ENCODE results near the gene CCDC92. TPM values are rescaled to one million over a fixed set of nuclear protein-coding genes. Genes with fewer than 3 reads are reported as not detected.

The CCDC92 gene
- total and polyA plus RNA-seq, 2 donors (not counting 1 experiment from before 2014, with no cell fraction given): 26.6 to 36.2 TPM

- no peak overlapping the region for H3K27ac ChIP-seq (ENCODE audit: low read length in 2 of 2)
- H4K20me1 ChIP-seq (ENCODE audit: control insufficient read depth, insufficient read depth, low read length, poor library complexity, severe bottlenecking): peaks cover 18% of the 10 kb centered on the region
- Mint-ChIP-seq H3K27ac (no peak overlapping the region), H3K4me3 (no peak overlapping the region), H3K4me1 (peaks cover 8% of the 10 kb centered on the region), H3K9me3 (ENCODE audit: insufficient read depth) (no peaks in the 10 kb centered on the region), H3K27me3 (no peaks in the 10 kb centered on the region)
- no peak overlapping the region for H3K4me2 ChIP-seq (replicated peaks; ENCODE audit: low read depth, low read length, poor library complexity, severe bottlenecking)
- peaks cover 1 to 5% of the 10 kb centered on the region in 2 experiments for H3K36me3 ChIP-seq (replicated peaks in 1 of 2; ENCODE audit: control extremely low read depth in 1 of 2, control insufficient read depth in 1 of 2, extremely low read depth in 1 of 2, insufficient read depth in 2 of 2, low read length in 1 of 2)
- no peaks in the 10 kb centered on the region for H3K27me3 ChIP-seq (replicated peaks in 1 of 4; ENCODE audit: control extremely low read depth in 1 of 4, control insufficient read depth in 3 of 4, insufficient read depth in 4 of 4, low read length in 3 of 4)
- H3K9me3 ChIP-seq (ENCODE audit: control extremely low read depth in 1 of 3, control insufficient read depth in 2 of 3, insufficient read depth in 1 of 3, low read length in 2 of 3): no peaks in the 10 kb centered on the region
- no CpG with 5 or more reads among the region's 6 CpGs for WGBS (ENCODE audit: insufficient coverage)
- TF ChIP-seq CTCF (IDR thresholded peaks at IDR 0.05) (no peak), EZH2 (IDR thresholded peaks at IDR 0.05; ENCODE audit: borderline replicate concordance, insufficient read depth, low read depth, low read length, poor library complexity, severe bottlenecking) (no peak)
- H3K9ac ChIP-seq (ENCODE audit: low read length): no peak overlapping the region
- H3K4me3 ChIP-seq (ENCODE audit: control extremely low read depth in 1 of 5, extremely low read depth in 1 of 5, insufficient read depth in 1 of 5, low read depth in 2 of 5, low read length in 4 of 5): no peak overlapping the region
- ATAC-seq (ENCODE audit: low read depth): no peak
- H2AFZ ChIP-seq (ENCODE audit: insufficient read depth, low read depth, low read length, poor library complexity, severe bottlenecking): no peak overlapping the region
- DNase-seq: no peak
- POLR2A ChIA-PET: no interaction called here
- peaks cover 0 to 2% of the 10 kb centered on the region in 2 donors for H3K4me1 ChIP-seq (ENCODE audit: control insufficient read depth in 2 of 2, insufficient read depth in 2 of 2, low read length in 2 of 2)
- CTCF ChIA-PET: no interaction called here
- peaks cover 48% of the 10 kb centered on the region for H3K79me2 ChIP-seq (ENCODE audit: control insufficient read depth, insufficient read depth, low read length)
- intact Hi-C loops (cut with micrococcal nuclease): loop anchor here (10.0 kb wide), 1 partner anchor 1015 kb away; the partner anchor contains the start of gene BRI3BP
Measured at GRCh38 chr12:123979566-123979965, 6.9 kb upstream of the CCDC92 start.

- H3K79me2 ChIP-seq (ENCODE audit: control insufficient read depth, insufficient read depth, low read length): peaks cover 39% of the 10 kb centered on the region
- WGBS (ENCODE audit: insufficient coverage): over 99% methylated on average over 6 of the region's 7 CpGs
- no peaks in the 10 kb centered on the region for H3K9me3 Mint-ChIP-seq (ENCODE audit: insufficient read depth)
- peaks cover 1 to 5% of the 10 kb centered on the region in 2 experiments for H3K36me3 ChIP-seq (replicated peaks in 1 of 2; ENCODE audit: control extremely low read depth in 1 of 2, control insufficient read depth in 1 of 2, extremely low read depth in 1 of 2, insufficient read depth in 2 of 2, low read length in 1 of 2)
- H3K27ac Mint-ChIP-seq: no peak overlapping the region
- H2AFZ ChIP-seq (ENCODE audit: insufficient read depth, low read depth, low read length, poor library complexity, severe bottlenecking): no peak overlapping the region
- TF ChIP-seq CTCF (IDR thresholded peaks at IDR 0.05): no peak
- ChIA-PET CTCF (interaction anchor here (0.8 kb wide), 1 partner anchor 11 kb away, joined by 3 read pairs; no protein-coding TSS in a partner anchor), POLR2A (no interaction called here)
- H3K4me1 ChIP-seq (ENCODE audit: control insufficient read depth in 2 of 2, insufficient read depth in 2 of 2, low read length in 2 of 2): peaks cover 13 to 14% of the 10 kb centered on the region in 2 donors
- H3K4me3 ChIP-seq (ENCODE audit: control extremely low read depth in 1 of 5, extremely low read depth in 1 of 5, insufficient read depth in 1 of 5, low read depth in 2 of 5, low read length in 4 of 5): no peak overlapping the region
- no peaks in the 10 kb centered on the region for H3K27me3 Mint-ChIP-seq
- H3K4me1 Mint-ChIP-seq: peaks cover 16% of the 10 kb centered on the region
- H4K20me1 ChIP-seq (ENCODE audit: control insufficient read depth, insufficient read depth, low read length, poor library complexity, severe bottlenecking): no peaks in the 10 kb centered on the region
- H3K9ac ChIP-seq (ENCODE audit: low read length): no peak overlapping the region
- H3K27ac ChIP-seq (ENCODE audit: low read length in 2 of 2): no peak overlapping the region
- no peak overlapping the region for H3K4me3 Mint-ChIP-seq
- intact Hi-C loops (cut with micrococcal nuclease): loop anchor here (10.0 kb wide), 1 partner anchor 1018 kb away; the partner anchor contains the start of gene BRI3BP
- no peaks in the 10 kb centered on the region for H3K9me3 ChIP-seq (ENCODE audit: control extremely low read depth in 1 of 3, control insufficient read depth in 2 of 3, insufficient read depth in 1 of 3, low read length in 2 of 3)
- H3K4me2 ChIP-seq (replicated peaks; ENCODE audit: low read depth, low read length, poor library complexity, severe bottlenecking): no peak overlapping the region
- DNase-seq: no peak
- no peak for ATAC-seq (ENCODE audit: low read depth)
- H3K27me3 ChIP-seq (replicated peaks in 1 of 4; ENCODE audit: control extremely low read depth in 1 of 4, control insufficient read depth in 3 of 4, insufficient read depth in 4 of 4, low read length in 3 of 4): no peaks in the 10 kb centered on the region
Measured at GRCh38 chr12:123976227-123976826, 3.7 kb upstream of the CCDC92 start.
